Neural cell (in vitro differentiated cells): ENCODE results near the gene FAM200A. TPM values are rescaled to one million over a fixed set of nuclear protein-coding genes. Genes with fewer than 3 reads are reported as not detected.

ENCODE experiments used
- H2AFZ ChIP-seq: fragments of 200-600, 300-800 bp; sonication (generic), shearing (Covaris generic); 2 replicates; pipeline ENCODE4 v1.6.0; 2014; ENCODE audit warnings: low read depth, mild to moderate bottlenecking, antibody characterized with exemption, low read length, moderate library complexity
- H3F3A ChIP-seq: fragments of 200-600 bp; shearing (Covaris generic); 2 replicates; pipeline ENCODE4 v1.6.1; 2016; ENCODE audit warnings: mild to moderate bottlenecking, moderate library complexity, mixed read lengths, antibody characterized with exemption, low read length; ENCODE audit not compliant: insufficient read depth, poor library complexity, severe bottlenecking
- H3K27ac ChIP-seq: fragments of 200-600, 300-800 bp; sonication (generic), shearing (Covaris generic); 2 replicates; pipeline ENCODE4 v1.5.1; 2014; ENCODE audit warnings: mild to moderate bottlenecking, low read length, moderate library complexity
- H3K27me3 ChIP-seq: fragments of 300-800, 200-600 bp; sonication (generic), shearing (Covaris generic); 2 replicates; pipeline ENCODE4 v1.6.0; 2014; ENCODE audit warnings: mild to moderate bottlenecking, low read depth, low read length, moderate library complexity; ENCODE audit not compliant: insufficient read depth
- H3K36me3 ChIP-seq: fragments of 300-800, 200-600 bp; sonication (generic), shearing (Covaris generic); 2 replicates; pipeline ENCODE4 v1.5.1; 2014; ENCODE audit warnings: mild to moderate bottlenecking, antibody characterized with exemption, low read length, moderate library complexity; ENCODE audit not compliant: insufficient read depth
- H3K4me2 ChIP-seq: fragments of 300-800, 200-600 bp; sonication (generic), shearing (Covaris generic); 2 replicates; pipeline ENCODE4 v1.6.0; 2014; ENCODE audit warnings: mild to moderate bottlenecking, low read length
- H3K4me3 ChIP-seq: fragments of 300-800, 200-600 bp; sonication (generic), shearing (Covaris generic); 2 replicates; pipeline ENCODE4 v1.5.1; 2014; ENCODE audit warnings: mild to moderate bottlenecking, low read length, moderate library complexity
- H3K79me2 ChIP-seq: fragments of 200-600 bp; shearing (Covaris generic); replicated peaks from 2 replicates; pipeline ENCODE4 v1.6.0; 2014; ENCODE audit warnings: mild to moderate bottlenecking, low read length, moderate library complexity; ENCODE audit not compliant: insufficient read depth
- H3K9ac ChIP-seq: fragments of 300-800, 200-600 bp; sonication (generic), shearing (Covaris generic); 2 replicates; pipeline ENCODE4 v1.6.1; 2016; ENCODE audit warnings: mild to moderate bottlenecking, low read length, mixed read lengths
- H3K9me2 ChIP-seq: fragments of 200-600 bp; shearing (Covaris generic); 2 replicates; pipeline ENCODE4 v1.6.1; 2016; ENCODE audit warnings: mild to moderate bottlenecking, low read length, mixed read lengths; ENCODE audit not compliant: insufficient read depth
- H3K9me3 ChIP-seq: fragments of 200-600, 300-800 bp; sonication (generic), shearing (Covaris generic); 2 replicates; pipeline ENCODE4 v1.6.1; 2016; ENCODE audit warnings: mild to moderate bottlenecking, mixed run types, low read length, moderate library complexity, mixed read lengths
- H4K20me1 ChIP-seq: fragments of 200-600 bp; shearing (Covaris generic); 2 replicates; pipeline ENCODE4 v1.6.1; 2016; ENCODE audit warnings: mild to moderate bottlenecking, mixed run types; ENCODE audit not compliant: insufficient read depth
- EP300 ChIP-seq: fragments of 450-650 bp; conservative IDR thresholded peaks from 2 replicates; pipeline ENCODE4 v1.6.1; 2014; ENCODE audit warnings: antibody characterized with exemption, mild to moderate bottlenecking, moderate library complexity; ENCODE audit not compliant: poor library complexity, severe bottlenecking
- EZH2 ChIP-seq: fragments of 200-600, 300-800 bp; shearing (Covaris generic), sonication (generic); IDR thresholded peaks from 2 replicates; pipeline ENCODE4 v1.6.1; 2014; ENCODE audit warnings: antibody characterized with exemption, low read length, borderline replicate concordance, mild to moderate bottlenecking; ENCODE audit not compliant: insufficient read depth, poor library complexity, severe bottlenecking
- MXI1 ChIP-seq: fragments of 450-650 bp; conservative IDR thresholded peaks from 2 replicates; pipeline ENCODE4 v1.6.1; 2014; ENCODE audit warnings: antibody characterized with exemption, mild to moderate bottlenecking; ENCODE audit not compliant: poor library complexity, severe bottlenecking
- POLR2AphosphoS5 ChIP-seq: IDR thresholded peaks from 2 replicates; pipeline ENCODE4 v1.6.1; 2012
- RAD21 ChIP-seq: fragments of 450-650 bp; conservative IDR thresholded peaks from 2 replicates; pipeline ENCODE4 v1.6.1; 2014; ENCODE audit warnings: antibody characterized with exemption, mild to moderate bottlenecking, moderate library complexity
- SMC3 ChIP-seq: fragments of 450-650 bp; conservative IDR thresholded peaks from 2 replicates; pipeline ENCODE4 v1.6.1; 2014; ENCODE audit warnings: antibody characterized with exemption, mild to moderate bottlenecking, moderate library complexity; ENCODE audit not compliant: poor library complexity
- TAF1 ChIP-seq: IDR thresholded peaks from 2 replicates; pipeline ENCODE4 v1.6.1; 2012; ENCODE audit warnings: low read depth
- polyA plus RNA-seq: library from polyadenylated mRNA; depleted of rRNA; stranded (reverse); fragments of >200 nt; gene quantifications from 2 replicates; pipeline ENCODE4 v1.2.3, GENCODE V29; 2014
- TF ChIP-seq, protein P1 (sequence below): fragments of 450-650 bp; IDR thresholded peaks from 2 replicates; pipeline ENCODE4 v1.5.1; 2014; ENCODE audit warnings: antibody characterized with exemption, mild to moderate bottlenecking, moderate library complexity; ENCODE audit not compliant: poor library complexity, severe bottlenecking
- TF ChIP-seq, protein P2 (sequence below): IDR thresholded peaks from 2 replicates; pipeline ENCODE4 v1.6.1; 2012; ENCODE audit warnings: borderline replicate concordance

Gene FAM200A
- polyA plus RNA-seq, 1 donor from 2014 or later, result 24.0 TPM

DNA sequence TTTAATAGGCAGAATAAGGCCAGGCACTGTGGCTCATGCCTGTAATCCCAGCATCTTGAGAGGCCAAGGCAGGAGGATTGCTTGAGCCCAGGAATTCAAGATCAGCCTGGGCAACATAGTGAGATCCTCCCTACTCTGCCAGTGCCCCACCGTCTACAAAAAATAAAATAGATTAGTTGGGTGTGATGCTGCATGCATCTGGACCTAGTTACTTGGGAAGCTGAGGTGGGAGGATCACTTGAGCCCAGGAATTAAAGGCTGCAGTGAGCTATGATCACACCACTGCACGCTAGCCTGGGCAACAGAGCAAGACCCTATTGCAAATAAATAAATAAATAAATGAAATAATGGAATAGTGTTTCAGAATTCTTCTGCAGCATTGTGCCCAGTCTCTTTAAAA lies 16.2 kb downstream of the FAM200A start:
- no peak overlapping the region for H3K4me2 ChIP-seq
- no peaks in the 10 kb centered on the region for H4K20me1 ChIP-seq
- H3K4me3 ChIP-seq, result no peak overlapping the region
- peaks cover 18% of the 10 kb centered on the region for H3K36me3 ChIP-seq
- H3K9ac ChIP-seq, result no peak overlapping the region
- peaks cover 14% of the 10 kb centered on the region for H3K9me3 ChIP-seq
- H2AFZ ChIP-seq, result no peak overlapping the region
- no peaks in the 10 kb centered on the region for H3K79me2 ChIP-seq
- no peaks in the 10 kb centered on the region for H3F3A ChIP-seq
- H3K27me3 ChIP-seq, result no peaks in the 10 kb centered on the region
- TF ChIP-seq, protein P1, sequence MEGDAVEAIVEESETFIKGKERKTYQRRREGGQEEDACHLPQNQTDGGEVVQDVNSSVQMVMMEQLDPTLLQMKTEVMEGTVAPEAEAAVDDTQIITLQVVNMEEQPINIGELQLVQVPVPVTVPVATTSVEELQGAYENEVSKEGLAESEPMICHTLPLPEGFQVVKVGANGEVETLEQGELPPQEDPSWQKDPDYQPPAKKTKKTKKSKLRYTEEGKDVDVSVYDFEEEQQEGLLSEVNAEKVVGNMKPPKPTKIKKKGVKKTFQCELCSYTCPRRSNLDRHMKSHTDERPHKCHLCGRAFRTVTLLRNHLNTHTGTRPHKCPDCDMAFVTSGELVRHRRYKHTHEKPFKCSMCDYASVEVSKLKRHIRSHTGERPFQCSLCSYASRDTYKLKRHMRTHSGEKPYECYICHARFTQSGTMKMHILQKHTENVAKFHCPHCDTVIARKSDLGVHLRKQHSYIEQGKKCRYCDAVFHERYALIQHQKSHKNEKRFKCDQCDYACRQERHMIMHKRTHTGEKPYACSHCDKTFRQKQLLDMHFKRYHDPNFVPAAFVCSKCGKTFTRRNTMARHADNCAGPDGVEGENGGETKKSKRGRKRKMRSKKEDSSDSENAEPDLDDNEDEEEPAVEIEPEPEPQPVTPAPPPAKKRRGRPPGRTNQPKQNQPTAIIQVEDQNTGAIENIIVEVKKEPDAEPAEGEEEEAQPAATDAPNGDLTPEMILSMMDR, result no peak
- TF ChIP-seq TAF1 (no peak), MXI1 (no peak), POLR2AphosphoS5 (no peak), SMC3 (no peak), RAD21 (no peak), EP300 (no peak), EZH2 (no peak)
- TF ChIP-seq, protein P2, sequence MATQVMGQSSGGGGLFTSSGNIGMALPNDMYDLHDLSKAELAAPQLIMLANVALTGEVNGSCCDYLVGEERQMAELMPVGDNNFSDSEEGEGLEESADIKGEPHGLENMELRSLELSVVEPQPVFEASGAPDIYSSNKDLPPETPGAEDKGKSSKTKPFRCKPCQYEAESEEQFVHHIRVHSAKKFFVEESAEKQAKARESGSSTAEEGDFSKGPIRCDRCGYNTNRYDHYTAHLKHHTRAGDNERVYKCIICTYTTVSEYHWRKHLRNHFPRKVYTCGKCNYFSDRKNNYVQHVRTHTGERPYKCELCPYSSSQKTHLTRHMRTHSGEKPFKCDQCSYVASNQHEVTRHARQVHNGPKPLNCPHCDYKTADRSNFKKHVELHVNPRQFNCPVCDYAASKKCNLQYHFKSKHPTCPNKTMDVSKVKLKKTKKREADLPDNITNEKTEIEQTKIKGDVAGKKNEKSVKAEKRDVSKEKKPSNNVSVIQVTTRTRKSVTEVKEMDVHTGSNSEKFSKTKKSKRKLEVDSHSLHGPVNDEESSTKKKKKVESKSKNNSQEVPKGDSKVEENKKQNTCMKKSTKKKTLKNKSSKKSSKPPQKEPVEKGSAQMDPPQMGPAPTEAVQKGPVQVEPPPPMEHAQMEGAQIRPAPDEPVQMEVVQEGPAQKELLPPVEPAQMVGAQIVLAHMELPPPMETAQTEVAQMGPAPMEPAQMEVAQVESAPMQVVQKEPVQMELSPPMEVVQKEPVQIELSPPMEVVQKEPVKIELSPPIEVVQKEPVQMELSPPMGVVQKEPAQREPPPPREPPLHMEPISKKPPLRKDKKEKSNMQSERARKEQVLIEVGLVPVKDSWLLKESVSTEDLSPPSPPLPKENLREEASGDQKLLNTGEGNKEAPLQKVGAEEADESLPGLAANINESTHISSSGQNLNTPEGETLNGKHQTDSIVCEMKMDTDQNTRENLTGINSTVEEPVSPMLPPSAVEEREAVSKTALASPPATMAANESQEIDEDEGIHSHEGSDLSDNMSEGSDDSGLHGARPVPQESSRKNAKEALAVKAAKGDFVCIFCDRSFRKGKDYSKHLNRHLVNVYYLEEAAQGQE, result no peak
- no peak overlapping the region for H3K27ac ChIP-seq
- H3K9me2 ChIP-seq, result no peaks in the 10 kb centered on the region

DNA sequence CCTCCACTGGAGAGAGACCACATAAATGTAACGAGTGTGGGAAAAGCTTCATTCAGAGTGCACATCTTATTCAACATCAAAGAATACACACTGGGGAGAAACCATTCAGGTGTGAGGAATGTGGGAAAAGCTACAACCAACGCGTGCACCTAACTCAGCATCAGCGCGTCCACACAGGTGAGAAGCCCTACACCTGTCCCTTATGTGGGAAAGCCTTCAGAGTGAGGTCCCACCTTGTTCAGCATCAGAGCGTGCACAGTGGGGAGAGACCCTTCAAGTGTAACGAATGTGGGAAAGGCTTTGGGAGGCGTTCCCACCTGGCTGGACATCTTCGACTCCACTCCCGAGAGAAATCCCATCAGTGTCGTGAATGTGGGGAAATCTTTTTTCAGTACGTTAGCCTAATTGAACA lies 20.6 kb downstream of the FAM200A start:
- no peak overlapping the region for H3K9ac ChIP-seq
- H4K20me1 ChIP-seq, result no peaks in the 10 kb centered on the region
- H3K36me3 ChIP-seq, result peaks cover 26% of the 10 kb centered on the region
- H3K27ac ChIP-seq, result no peak overlapping the region
- TF ChIP-seq SMC3, result no peak
- no peak for TF ChIP-seq TAF1
- TF ChIP-seq EP300, result no peak
- no peak for TF ChIP-seq MXI1
- no peak for TF ChIP-seq EZH2
- TF ChIP-seq, protein P2, result no peak
- no peak for TF ChIP-seq RAD21
- TF ChIP-seq, protein P1, result no peak
- TF ChIP-seq POLR2AphosphoS5, result no peak
- peaks cover 10% of the 10 kb centered on the region for H3K9me3 ChIP-seq
- no peaks in the 10 kb centered on the region for H3K79me2 ChIP-seq
- H3K27me3 ChIP-seq, result no peaks in the 10 kb centered on the region
- no peaks in the 10 kb centered on the region for H3F3A ChIP-seq
- no peak overlapping the region for H3K4me3 ChIP-seq
- no peaks in the 10 kb centered on the region for H3K9me2 ChIP-seq
- no peak overlapping the region for H3K4me2 ChIP-seq
- H2AFZ ChIP-seq, result no peak overlapping the region
